ENCODE data around the gene KIZ. TPM values are rescaled to one million over a fixed set of nuclear protein-coding genes. Genes with fewer than 3 reads are reported as not detected.

The KIZ gene
- total and polyA plus RNA-seq, 2 of the 4 experiments (the other 2 are of a cell fraction) = 9.9 to 14.0 TPM

DNA sequence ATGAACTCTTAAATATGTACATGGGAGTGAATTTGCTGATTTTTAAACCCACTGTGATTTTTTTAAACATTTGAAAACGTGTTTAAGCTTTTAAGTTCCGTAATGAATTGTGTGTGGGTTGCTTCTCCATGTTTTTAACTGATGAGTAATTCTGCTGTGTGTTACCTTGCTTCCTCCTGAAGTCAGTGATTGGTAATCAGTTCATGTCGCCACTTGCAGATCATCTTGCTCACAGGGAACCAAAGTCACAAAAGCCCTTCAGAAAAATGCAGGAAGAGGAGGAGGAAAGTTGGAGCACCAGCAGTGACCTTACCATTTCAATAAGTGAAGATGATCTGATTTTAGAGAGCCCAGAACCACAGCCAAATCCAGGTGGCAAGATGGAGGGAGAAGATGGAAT lies 36.7 kb downstream of the KIZ start:
- POLR2A ChIA-PET (ENCODE audit: unreplicated experiment) = no interaction called here
- Histone ChIP-seq H4K5ac (ENCODE audit: low read depth, low read length) (no peak overlapping the region), H2AK5ac (ENCODE audit: low read depth, low read length) (no peak overlapping the region), H3K4me2 (ENCODE audit: low read depth, low read length) (no peak overlapping the region), H2AFZ (replicated peaks; ENCODE audit: low read length, poor library complexity) (no peak overlapping the region), H2BK20ac (ENCODE audit: low read depth, low read length) (no peak overlapping the region), H3K9ac (ENCODE audit: low read depth, low read length) (no peak overlapping the region), H3K56ac (ENCODE audit: extremely low read depth, insufficient read depth, low read length) (no peak overlapping the region), H3K9me3 (ENCODE audit: control insufficient read depth, insufficient read depth, low read length) (no peaks in the 10 kb centered on the region), H3K23ac (ENCODE audit: low read depth, low read length) (no peak overlapping the region), H2BK5ac (ENCODE audit: low read depth, low read length, poor library complexity, severe bottlenecking) (no peak overlapping the region), H3K27me3 (ENCODE audit: control insufficient read depth, insufficient read depth, low read length) (no peaks in the 10 kb centered on the region), H2AK9ac (replicated peaks; ENCODE audit: low read depth, low read length, poor library complexity) (no peak overlapping the region), H4K8ac (ENCODE audit: low read depth in 2 of 2, low read length in 2 of 2) (no peak overlapping the region), H3K36me3 (ENCODE audit: control insufficient read depth, insufficient read depth, low read length) (peaks cover 4% of the 10 kb centered on the region), H4K91ac (ENCODE audit: insufficient read depth, low read depth, low read length) (no peak overlapping the region), H2BK120ac (ENCODE audit: low read depth, low read length) (no peak overlapping the region), H4K20me1 (ENCODE audit: insufficient read depth, low read length) (no peaks in the 10 kb centered on the region), H3K27ac (ENCODE audit: insufficient read depth, low read length) (no peak overlapping the region), H3K4ac (ENCODE audit: low read depth, low read length) (no peak overlapping the region), H3K14ac (replicated peaks; ENCODE audit: low read depth, low read length) (no peak overlapping the region), H2BK15ac (ENCODE audit: low read depth, low read length) (no peak overlapping the region), H3K9me1 (ENCODE audit: insufficient read depth, low read length) (peaks cover 8% of the 10 kb centered on the region), H3K79me1 (ENCODE audit: low read depth in 1 of 2, low read length in 2 of 2) (no peaks in the 10 kb centered on the region), H3K4me3 (ENCODE audit: insufficient read depth, low read depth, low read length) (no peak overlapping the region), H3K4me1 (ENCODE audit: control insufficient read depth, insufficient read depth, low read length) (peaks cover 4% of the 10 kb centered on the region), H3K18ac (ENCODE audit: low read depth, low read length) (no peak overlapping the region)
- DNase-seq (no peak), ATAC-seq (ENCODE audit: low read depth) (no peak)
- no TSS peak for BruUV-seq (replicated peaks)
- CTCF ChIA-PET = interaction anchor here (0.6 kb wide), 1 partner anchor 47 kb away, joined by 3 read pairs; no protein-coding TSS in a partner anchor
- in situ Hi-C loops (cut with MboI; ENCODE audit: low sequenced_read_pairs) (no loop called here), intact Hi-C loops (cut with micrococcal nuclease) (no loop called here), dilution Hi-C loops (cut with HindIII; ENCODE audit: low sequenced_read_pairs, unreplicated experiment) (no loop called here)
- TF ChIP-seq, protein P1, sequence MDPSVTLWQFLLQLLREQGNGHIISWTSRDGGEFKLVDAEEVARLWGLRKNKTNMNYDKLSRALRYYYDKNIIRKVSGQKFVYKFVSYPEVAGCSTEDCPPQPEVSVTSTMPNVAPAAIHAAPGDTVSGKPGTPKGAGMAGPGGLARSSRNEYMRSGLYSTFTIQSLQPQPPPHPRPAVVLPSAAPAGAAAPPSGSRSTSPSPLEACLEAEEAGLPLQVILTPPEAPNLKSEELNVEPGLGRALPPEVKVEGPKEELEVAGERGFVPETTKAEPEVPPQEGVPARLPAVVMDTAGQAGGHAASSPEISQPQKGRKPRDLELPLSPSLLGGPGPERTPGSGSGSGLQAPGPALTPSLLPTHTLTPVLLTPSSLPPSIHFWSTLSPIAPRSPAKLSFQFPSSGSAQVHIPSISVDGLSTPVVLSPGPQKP (IDR thresholded peaks at IDR 0.05; ENCODE audit: borderline replicate concordance, low read depth, low read length) = no peak
- no peak for TF ChIP-seq POLR2A (IDR thresholded peaks at IDR 0.05; ENCODE audit: low read depth, low read length)
- no peak for TF ChIP-seq BHLHE40 (IDR thresholded peaks at IDR 0.05; ENCODE audit: low read depth, low read length)
- TF ChIP-seq SMC3 (IDR thresholded peaks at IDR 0.05; ENCODE audit: low read depth, low read length) = no peak
- TF ChIP-seq RFX5 (IDR thresholded peaks at IDR 0.05; ENCODE audit: low read depth, low read length) = no peak
- TF ChIP-seq RCOR1 (IDR thresholded peaks at IDR 0.05; ENCODE audit: insufficient replicate concordance, low read length) = no peak
- no peak for TF ChIP-seq MAZ (IDR thresholded peaks at IDR 0.05; ENCODE audit: borderline replicate concordance, low read depth, low read length)
- TF ChIP-seq MAFK (IDR thresholded peaks at IDR 0.05; ENCODE audit: low read depth, low read length) = no peak
- TF ChIP-seq FOS (IDR thresholded peaks at IDR 0.05; ENCODE audit: low read depth, low read length) = no peak
- no peak for TF ChIP-seq RAD21 (IDR thresholded peaks at IDR 0.05; ENCODE audit: low read length)
- TF ChIP-seq, protein P2, sequence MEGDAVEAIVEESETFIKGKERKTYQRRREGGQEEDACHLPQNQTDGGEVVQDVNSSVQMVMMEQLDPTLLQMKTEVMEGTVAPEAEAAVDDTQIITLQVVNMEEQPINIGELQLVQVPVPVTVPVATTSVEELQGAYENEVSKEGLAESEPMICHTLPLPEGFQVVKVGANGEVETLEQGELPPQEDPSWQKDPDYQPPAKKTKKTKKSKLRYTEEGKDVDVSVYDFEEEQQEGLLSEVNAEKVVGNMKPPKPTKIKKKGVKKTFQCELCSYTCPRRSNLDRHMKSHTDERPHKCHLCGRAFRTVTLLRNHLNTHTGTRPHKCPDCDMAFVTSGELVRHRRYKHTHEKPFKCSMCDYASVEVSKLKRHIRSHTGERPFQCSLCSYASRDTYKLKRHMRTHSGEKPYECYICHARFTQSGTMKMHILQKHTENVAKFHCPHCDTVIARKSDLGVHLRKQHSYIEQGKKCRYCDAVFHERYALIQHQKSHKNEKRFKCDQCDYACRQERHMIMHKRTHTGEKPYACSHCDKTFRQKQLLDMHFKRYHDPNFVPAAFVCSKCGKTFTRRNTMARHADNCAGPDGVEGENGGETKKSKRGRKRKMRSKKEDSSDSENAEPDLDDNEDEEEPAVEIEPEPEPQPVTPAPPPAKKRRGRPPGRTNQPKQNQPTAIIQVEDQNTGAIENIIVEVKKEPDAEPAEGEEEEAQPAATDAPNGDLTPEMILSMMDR (conservative IDR thresholded peaks at IDR 0.05; ENCODE audit: low read depth, low read length) = no peak
- TF ChIP-seq NFE2L2 (IDR thresholded peaks at IDR 0.05; ENCODE audit: low read depth, low read length) = no peak
- WGBS, 2 experiments (ENCODE audit: extremely low coverage in 2 of 2, insufficient read length in 1 of 2) = 100% methylated on average over 1 of the region's 3 CpGs; no CpG with 5 or more reads in 1 of the 2 experiments

All from IMR-90 (cell line).